ENCODE measurements around the gene THSD4. TPM values are rescaled to one million over a fixed set of nuclear protein-coding genes. Genes with fewer than 3 reads are reported as not detected.
A peak's percentile ranks its signal among the peaks of the same experiment; 100 is the strongest.

Gene THSD4
- total and polyA plus RNA-seq, 7 donors = 0.21 to 3.1 (median 1.8) TPM

GRCh38 chr15:71532994-71533393 lies 417.7 kb downstream of the THSD4 start:
- intact Hi-C loops (cut with DNase I) = loop anchor here in 1 of 2 donors (5.0 kb wide), 1 partner anchor 199 kb away; no protein-coding TSS in a partner anchor
- H3K4me3 ChIP-seq = no peak overlapping the region
- H3K27me3 ChIP-seq (ENCODE audit: insufficient read depth in 3 of 3, low read length in 2 of 3) = no peaks in the 10 kb centered on the region
- H3K9me3 ChIP-seq = no peaks in the 10 kb centered on the region
- DNase-seq = no peak
- WGBS, 3 donors = 45 to 60% (median 47%) methylated on average over 6 of the region's 6 CpGs
- no peak overlapping the region for H3K27ac ChIP-seq
- H3K4me1 ChIP-seq = no peaks in the 10 kb centered on the region
- ATAC-seq = peak in 1 of 4 donors; percentile 60
- H3K36me3 ChIP-seq (ENCODE audit: insufficient read depth in 1 of 2, low read depth in 1 of 2) = no peaks in the 10 kb centered on the region
- peak; percentile 50 for TF ChIP-seq CTCF (IDR thresholded peaks at IDR 0.05)

GRCh38 chr15:71538181-71538580 lies 422.9 kb downstream of the THSD4 start:
- Histone ChIP-seq H3K4me1 (no peaks in the 10 kb centered on the region), H3K36me3 (ENCODE audit: insufficient read depth in 1 of 2, low read depth in 1 of 2) (no peaks in the 10 kb centered on the region), H3K4me3 (no peak overlapping the region), H3K27me3 (ENCODE audit: insufficient read depth in 3 of 3, low read length in 2 of 3) (no peaks in the 10 kb centered on the region), H3K9me3 (no peaks in the 10 kb centered on the region), H3K27ac (no peak overlapping the region)
- DNase-seq = no peak
- 92 to 95% (median 94%) methylated on average over 5 of the region's 5 CpGs for WGBS, 3 donors
- intact Hi-C loops (cut with DNase I) = no loop called here
- no peak for TF ChIP-seq CTCF (IDR thresholded peaks at IDR 0.05)
- ATAC-seq = no peak

GRCh38 chr15:71541746-71542145 lies 426.5 kb downstream of the THSD4 start:
- no peak for TF ChIP-seq CTCF (IDR thresholded peaks at IDR 0.05)
- no peaks in the 10 kb centered on the region for H3K27me3 ChIP-seq (ENCODE audit: insufficient read depth in 3 of 3, low read length in 2 of 3)
- no peak for DNase-seq
- intact Hi-C loops (cut with DNase I) = no loop called here
- H3K4me1 ChIP-seq = no peaks in the 10 kb centered on the region
- H3K4me3 ChIP-seq = no peak overlapping the region
- WGBS, 3 donors = 77 to 91% (median 81%) methylated on average over 2 of the region's 2 CpGs
- no peaks in the 10 kb centered on the region for H3K9me3 ChIP-seq
- no peaks in the 10 kb centered on the region for H3K36me3 ChIP-seq (ENCODE audit: insufficient read depth in 1 of 2, low read depth in 1 of 2)
- no peak for ATAC-seq
- no peak overlapping the region for H3K27ac ChIP-seq

- no peak for TF ChIP-seq CTCF (IDR thresholded peaks at IDR 0.05)
- intact Hi-C loops (cut with DNase I) = no loop called here
- ATAC-seq = no peak
Observed at GRCh38 chr15:71542836-71543235, 427.6 kb downstream of the THSD4 start.

GRCh38 chr15:71543413-71543812 lies 428.1 kb downstream of the THSD4 start:
- TF ChIP-seq CTCF (IDR thresholded peaks at IDR 0.05) = no peak
- Histone ChIP-seq H3K9me3 (no peaks in the 10 kb centered on the region), H3K4me3 (no peak overlapping the region), H3K4me1 (peaks cover 7% of the 10 kb centered on the region), H3K27ac (no peak overlapping the region), H3K27me3 (ENCODE audit: insufficient read depth in 3 of 3, low read length in 2 of 3) (no peaks in the 10 kb centered on the region), H3K36me3 (ENCODE audit: insufficient read depth in 1 of 2, low read depth in 1 of 2) (no peaks in the 10 kb centered on the region)
- 91 to 93% (median 92%) methylated on average over 3 of the region's 3 CpGs for WGBS, 3 donors
- intact Hi-C loops (cut with DNase I) = no loop called here
- no peak for DNase-seq
- no peak for ATAC-seq

More at GRCh38 chr15:71542836-71543235, 427.6 kb downstream of the THSD4 start:
- Histone ChIP-seq H3K27me3 (ENCODE audit: insufficient read depth in 3 of 3, low read length in 2 of 3) (no peaks in the 10 kb centered on the region), H3K36me3 (ENCODE audit: insufficient read depth in 1 of 2, low read depth in 1 of 2) (no peaks in the 10 kb centered on the region), H3K9me3 (no peaks in the 10 kb centered on the region), H3K4me1 (peaks cover 7% of the 10 kb centered on the region), H3K27ac (no peak overlapping the region), H3K4me3 (no peak overlapping the region)
- no peak for DNase-seq
